K562 (cell line): Measurements from ENCODE around the gene TXLNG. TPM values are rescaled to one million over a fixed set of nuclear protein-coding genes. Genes with fewer than 3 reads are reported as not detected.
"Not testable (repeated sequence)": the region's sequence is repeated elsewhere in the genome, so short reads cannot be mapped to it uniquely, and the experiment has no call there.

Experiments used
- ATAC-seq: fragments of 200-7000 bp; cut with Tn5 transposase; 3 replicates; pipeline ENCODE4 v1.9.1; 2020; ENCODE audit warnings: moderate library complexity
- BruUV-seq: library from RNA; stranded (reverse); fragments of 400-500 nt; replicated peaks from 2 replicates; lab custom pipeline; 2021; lab: Mats Ljungman, UMichigan
- CTCF ChIA-PET: fragments of 300-600 bp; formaldehyde crosslinking; extraction: SDS; loops from one replicate; lab custom pipeline; 2021; ENCODE audit warnings: low intra/inter-chr PET ratio; lab: Yijun Ruan, JAX
- POLR2A ChIA-PET: fragments of 300-600, 350-650 bp; sonication (Branson Sonifier 250); formaldehyde crosslinking; extraction: SDS; loops from one replicate; lab custom pipeline; 2021; ENCODE audit warnings: antibody characterized with exemption, inconsistent platforms; lab: Yijun Ruan, JAX
- DNase-seq, 4 experiments: peaks; one replicate each; pipeline versions ENCODE4 v3.0.0 to v3.0.0-alpha.2; 2011 to 2018; ENCODE audit warnings: low spot score in 3 of 4, mixed read lengths in 3 of 4; ENCODE audit errors: extremely low read depth in 1 of 4
- FAIRE-seq: peaks from 2 replicates; lab custom pipeline; 2011; peaks lifted over from hg19 to GRCh38; lab: Jason Lieb, UNC
- H2AFZ ChIP-seq: 2 replicates; pipeline ENCODE4 v1.6.0; 2011; ENCODE audit warnings: low read depth, low read length, control low read depth, inconsistent platforms
- H3K27ac ChIP-seq: fragments of 200-600 bp; 3 replicates; pipeline ENCODE4 v1.8.0; 2011; ENCODE audit warnings: low read depth, mild to moderate bottlenecking, control low read depth, inconsistent platforms, low read length, moderate library complexity, mixed read lengths; ENCODE audit errors: extremely low read depth
- H3K27me3 ChIP-seq, 2 experiments: fragments of 300-600 bp in 1 of 2; 2 replicates in 1 of 2; 3 replicates in 1 of 2; pipeline versions ENCODE4 v1.6.0 to v1.8.0; 2011; ENCODE audit warnings: inconsistent platforms in 2 of 2, low read length in 2 of 2, mild to moderate bottlenecking in 1 of 2, mixed read lengths in 1 of 2, moderate library complexity in 1 of 2; ENCODE audit not compliant: control insufficient read depth in 2 of 2, insufficient read depth in 2 of 2
- H3K36me3 ChIP-seq: fragments of 300-600 bp; 3 replicates; pipeline ENCODE4 v1.8.0; 2011; ENCODE audit warnings: mild to moderate bottlenecking, low read length, inconsistent platforms; ENCODE audit not compliant: control insufficient read depth, insufficient read depth
- H3K4me1 ChIP-seq, 2 experiments: fragments of 200-600 bp in 1 of 2; replicated peaks in 1 of 2; 2 replicates in 1 of 2; 3 replicates in 1 of 2; pipeline versions ENCODE4 v1.5.1 to v1.8.0; 2011; ENCODE audit warnings: inconsistent platforms in 2 of 2, low read length in 2 of 2, mild to moderate bottlenecking in 1 of 2, mixed read lengths in 1 of 2, moderate library complexity in 1 of 2; ENCODE audit not compliant: control insufficient read depth in 2 of 2, insufficient read depth in 2 of 2
- H3K4me2 ChIP-seq: 2 replicates; pipeline ENCODE4 v1.6.1; 2011; ENCODE audit warnings: low read length, control low read depth, inconsistent platforms, mixed read lengths; ENCODE audit not compliant: insufficient read depth
- H3K4me3 ChIP-seq: fragments of 200-600 bp; sonication (generic), shearing (Covaris generic); 2 replicates; pipeline ENCODE4 v1.5.1; 2016; ENCODE audit warnings: control low read depth, inconsistent platforms
- H3K79me2 ChIP-seq: fragments of 200-600 bp; 3 replicates; pipeline ENCODE4 v1.8.0; 2011; ENCODE audit warnings: low read length, inconsistent platforms; ENCODE audit not compliant: control insufficient read depth, insufficient read depth
- H3K9ac ChIP-seq, 2 experiments: 2 replicates each; pipeline versions ENCODE4 v1.6.0 to v1.6.1; 2011; ENCODE audit warnings: low read depth in 2 of 2, low read length in 2 of 2, control low read depth in 1 of 2, inconsistent platforms in 1 of 2, mild to moderate bottlenecking in 1 of 2, mixed read lengths in 1 of 2; ENCODE audit not compliant: insufficient read depth in 1 of 2
- H3K9me1 ChIP-seq: one replicate; pipeline ENCODE4 v1.6.0; 2011; ENCODE audit warnings: inconsistent platforms, mild to moderate bottlenecking, low read length, moderate library complexity; ENCODE audit not compliant: control insufficient read depth, insufficient read depth
- H3K9me3 ChIP-seq: replicated peaks from 2 replicates; pipeline ENCODE4 v1.5.1; 2011; ENCODE audit warnings: low read depth, low read length, inconsistent platforms; ENCODE audit not compliant: control insufficient read depth, insufficient read depth
- H4K20me1 ChIP-seq: replicated peaks from 2 replicates; pipeline ENCODE4 v1.6.1; 2011; ENCODE audit warnings: low read length, inconsistent platforms, mixed read lengths; ENCODE audit not compliant: control insufficient read depth, insufficient read depth
- ARID1B ChIP-seq: fragments of 450-650 bp; IDR thresholded peaks from 2 replicates; pipeline ENCODE4 v1.6.1; 2016; ENCODE audit warnings: antibody characterized with exemption, mild to moderate bottlenecking, inconsistent platforms
- CBX1 ChIP-seq: sonication (generic); IDR thresholded peaks from 2 replicates; pipeline ENCODE4 v1.6.1; 2016; ENCODE audit warnings: antibody characterized with exemption, low read depth, mild to moderate bottlenecking
- CHD1 ChIP-seq: fragments of 200-600 bp; sonication (generic); IDR thresholded peaks from one replicate; pipeline ENCODE4 v1.6.1; 2012; ENCODE audit warnings: mild to moderate bottlenecking, moderate library complexity, low read length, inconsistent platforms
- HOMEZ ChIP-seq: fragments of 250-450 bp; sonication (Bioruptor Pico); IDR thresholded peaks from 2 replicates; pipeline ENCODE4 v1.4.0; 2020; ENCODE audit warnings: mild to moderate bottlenecking, moderate library complexity
- MCM2 ChIP-seq: fragments of 450-650 bp; IDR thresholded peaks from 2 replicates; pipeline ENCODE4 v1.6.1; 2017; ENCODE audit warnings: low read depth, mild to moderate bottlenecking
- TAL1 ChIP-seq: fragments of 450-650 bp; IDR thresholded peaks from 2 replicates; pipeline ENCODE4 v1.6.1; 2016; ENCODE audit warnings: mild to moderate bottlenecking
- WGBS: fragments of 100-300 bp; shearing (Covaris generic); methylation state at CpG from one replicate; pipeline ENCODE4 v1.1.6; 2016; ENCODE audit warnings: low coverage, mixed read lengths; ENCODE audit not compliant: insufficient coverage; ENCODE audit errors: missing lambda C conversion rate; 5-methylcytosine and 5-hydroxymethylcytosine counted together
- in situ Hi-C: fragments of 300-500 bp; cut with MboI; formaldehyde crosslinking; loops from 4 replicates; pipeline ENCODE4 v1.15.0; 2018; ENCODE audit warnings: inconsistent platforms, mixed read lengths
- intact Hi-C: fragments of 100-400 bp; cut with micrococcal nuclease; formaldehyde crosslinking; loops from 2 replicates; pipeline ENCODE4 v1.14.2; 2022
- polyA plus RNA-seq, 8 experiments: library from polyadenylated mRNA; depleted of rRNA in 4 of 8; stranded (reverse) in 5 of 8; unstranded in 3 of 8; fragments of >200 nt; fragmentation: Nextera tagmentation in 2 of 8; fragmentation: Illumina TruSeq in 1 of 8; extraction: Ambion mirVana in 2 of 8; extraction: Trizol in 1 of 8; gene quantifications; 2 replicates each; pipeline versions ENCODE4 v1.2.1 to v1.2.3, GENCODE V29; 2011 to 2014; ENCODE audit warnings: inconsistent platforms in 1 of 8, missing spikeins in 1 of 8
- total RNA-seq, 7 experiments: library from RNA; depleted of rRNA in 6 of 7; stranded (reverse); fragments of >200 nt in 6 of 7; fragmentation: Illumina TruSeq in 2 of 7; extraction: Trizol in 2 of 7; gene quantifications; 2 replicates each; pipeline versions ENCODE4 v1.2.1 to v1.2.3, GENCODE V29; 2011 to 2021; ENCODE audit warnings: low replicate concordance in 1 of 7

Gene TXLNG
- total and polyA plus RNA-seq, 9 of the 15 experiments (the other 6 are each of a cell fraction or from before 2014, with no cell fraction given) = 13.1 to 47.0 (median 31.6) TPM

- H3K4me2 ChIP-seq, CTCF ChIA-PET, H3K36me3 ChIP-seq, H3K9me1 ChIP-seq, H4K20me1 ChIP-seq, H3K27me3 ChIP-seq, H3K4me3 ChIP-seq, in situ Hi-C loops, BruUV-seq, ATAC-seq, H3K9me3 ChIP-seq, intact Hi-C loops, H3K27ac ChIP-seq, FAIRE-seq, DNase-seq, H3K9ac ChIP-seq, H3K4me1 ChIP-seq, H3K79me2 ChIP-seq, H2AFZ ChIP-seq: not testable (repeated sequence)
- 17% methylated on average over 2 of the region's 2 CpGs for WGBS
- POLR2A ChIA-PET = interaction anchor here (4.1 kb wide), 1 partner anchor 8 kb away, joined by 31 read pairs; no protein-coding TSS in a partner anchor
Observed at GRCh38 chrX:16779815-16780214, 6.5 kb upstream of the TXLNG start.

GRCh38 chrX:16783452-16783851, 2.8 kb upstream of the TXLNG start:
- no TSS peak for BruUV-seq
- Histone ChIP-seq H3K9me3 (no peaks in the 10 kb centered on the region), H3K4me1 (peaks cover 7 to 10% of the 10 kb centered on the region in 2 experiments; a peak in 3 of 5 replicates), H3K36me3 (peaks cover 8% of the 10 kb centered on the region; the same call in 2 of the 3 replicates), H2AFZ (no peak overlapping the region), H3K9me1 (no peaks in the 10 kb centered on the region), H3K79me2 (peaks cover 22% of the 10 kb centered on the region), H3K4me2 (no peak overlapping the region), H3K9ac (no peak overlapping the region), H3K27ac (no peak overlapping the region), H4K20me1 (no peaks in the 10 kb centered on the region), H3K4me3 (no peak overlapping the region), H3K27me3 (no peaks in the 10 kb centered on the region)
- intact Hi-C loops (no loop called here), in situ Hi-C loops (no loop called here)
- no peak for FAIRE-seq
- ChIA-PET CTCF (no interaction called here), POLR2A (interaction anchor here (1.2 to 4.1 kb wide), 3 partner anchors 8 to 12 kb away, joined by 4 to 31 read pairs (median 10); no protein-coding TSS in a partner anchor)
- 93% methylated on average over 15 of the region's 17 CpGs for WGBS
- no peak for ATAC-seq
- no peak for DNase-seq
- no peak for TF ChIP-seq CBX1
- no peak for TF ChIP-seq MCM2
- no peak for TF ChIP-seq CHD1
- TF ChIP-seq ARID1B = no peak
- TF ChIP-seq TAL1 = no peak
- no peak for TF ChIP-seq HOMEZ (CRISPR knock-in tag)
